ENCODE results near the gene ZNF646.
"Not testable (repeated sequence)": the region's sequence is repeated elsewhere in the genome, so short reads cannot be mapped to it uniquely, and the experiment has no call there.

The ZNF646 gene

GRCh38 chr16:31087971-31088370, 13.7 kb downstream of the ZNF646 start:
- Histone ChIP-seq H3K4me1 (ENCODE audit: insufficient read depth, low read length) (no peaks in the 10 kb centered on the region), H3K27me3 (ENCODE audit: insufficient read depth, low read length) (no peaks in the 10 kb centered on the region), H3K9me3 (ENCODE audit: insufficient read depth, low read depth, low read length) (no peaks in the 10 kb centered on the region), H3K27ac (ENCODE audit: low read length) (no peak overlapping the region), H3K9ac (ENCODE audit: low read depth, low read length) (no peak overlapping the region), H3K4me3 (ENCODE audit: low read length) (no peak overlapping the region), H3K36me3 (ENCODE audit: insufficient read depth, low read depth, low read length) (peaks cover 30% of the 10 kb centered on the region)

GRCh38 chr16:31088459-31089183, 14.4 kb downstream of the ZNF646 start, which contains the start of gene PRSS53:
PRSS53 (minus strand) TSS chr16:31088943; CDS start chr16:31088809, 134 bp downstream.
- no peaks in the 10 kb centered on the region for H3K9me3 ChIP-seq (ENCODE audit: insufficient read depth, low read depth, low read length)
- H3K27me3 ChIP-seq (ENCODE audit: insufficient read depth, low read length), result no peaks in the 10 kb centered on the region
- no peak within 1 kb of the TSS for H3K4me3 ChIP-seq (ENCODE audit: low read length)
- H3K36me3 ChIP-seq (ENCODE audit: insufficient read depth, low read depth, low read length), result peaks cover 24% of the 10 kb centered on the region
- H3K4me1 ChIP-seq (ENCODE audit: insufficient read depth, low read length), result 0 out of 2 replicates have a peak, but pooled peaks cover 3% of the 10 kb centered on the region
- no peak within 1 kb of the TSS for H3K9ac ChIP-seq (ENCODE audit: low read depth, low read length)
- no peak within 1 kb of the TSS for H3K27ac ChIP-seq (ENCODE audit: low read length)

GRCh38 chr16:31089199-31089598, 15.0 kb downstream of the ZNF646 start:
- H3K27me3 ChIP-seq (ENCODE audit: insufficient read depth, low read length), result no peaks in the 10 kb centered on the region
- no peak overlapping the region for H3K9ac ChIP-seq (ENCODE audit: low read depth, low read length)
- H3K4me1 ChIP-seq (ENCODE audit: insufficient read depth, low read length), result 0 out of 2 replicates have a peak, but pooled peaks cover 3% of the 10 kb centered on the region
- H3K4me3 ChIP-seq (ENCODE audit: low read length), result no peak overlapping the region
- no peaks in the 10 kb centered on the region for H3K9me3 ChIP-seq (ENCODE audit: insufficient read depth, low read depth, low read length)
- H3K27ac ChIP-seq (ENCODE audit: low read length), result no peak overlapping the region
- H3K36me3 ChIP-seq (ENCODE audit: insufficient read depth, low read depth, low read length), result peaks cover 24% of the 10 kb centered on the region

- Histone ChIP-seq H3K9ac (ENCODE audit: low read depth, low read length) (no peak overlapping the region), H3K4me1 (ENCODE audit: insufficient read depth, low read length) (0 out of 2 replicates have a peak, but pooled peaks cover 3% of the 10 kb centered on the region), H3K36me3 (ENCODE audit: insufficient read depth, low read depth, low read length) (peaks cover 24% of the 10 kb centered on the region), H3K27me3 (ENCODE audit: insufficient read depth, low read length) (no peaks in the 10 kb centered on the region), H3K9me3 (ENCODE audit: insufficient read depth, low read depth, low read length) (no peaks in the 10 kb centered on the region), H3K4me3 (ENCODE audit: low read length) (no peak overlapping the region), H3K27ac (ENCODE audit: low read length) (no peak overlapping the region)
Observed at GRCh38 chr16:31090540-31090939, 16.3 kb downstream of the ZNF646 start.

- Histone ChIP-seq H3K27ac (ENCODE audit: low read length) (no peak overlapping the region), H3K9me3 (ENCODE audit: insufficient read depth, low read depth, low read length) (no peaks in the 10 kb centered on the region), H3K4me1 (ENCODE audit: insufficient read depth, low read length) (0 out of 2 replicates have a peak, but pooled peaks cover 3% of the 10 kb centered on the region), H3K27me3 (ENCODE audit: insufficient read depth, low read length) (no peaks in the 10 kb centered on the region), H3K36me3 (ENCODE audit: insufficient read depth, low read depth, low read length) (peaks cover 24% of the 10 kb centered on the region), H3K9ac (ENCODE audit: low read depth, low read length) (no peak overlapping the region), H3K4me3 (ENCODE audit: low read length) (no peak overlapping the region)
Observed at GRCh38 chr16:31092330-31092729, 18.1 kb downstream of the ZNF646 start.

- H3K9ac ChIP-seq (ENCODE audit: low read depth, low read length), result peak overlapping the region; percentile 42; the same call in 1 of the 2 replicates
- H3K27ac ChIP-seq (ENCODE audit: low read length), result no peak overlapping the region
- peak overlapping the region; percentile 98 for H3K4me3 ChIP-seq (ENCODE audit: low read length)
- peaks cover 24% of the 10 kb centered on the region for H3K36me3 ChIP-seq (ENCODE audit: insufficient read depth, low read depth, low read length)
- H3K27me3 ChIP-seq (ENCODE audit: insufficient read depth, low read length), result no peaks in the 10 kb centered on the region
- H3K4me1 ChIP-seq (ENCODE audit: insufficient read depth, low read length), result 0 out of 2 replicates have a peak, but pooled peaks cover 3% of the 10 kb centered on the region
- H3K9me3 ChIP-seq (ENCODE audit: insufficient read depth, low read depth, low read length), result no peaks in the 10 kb centered on the region
Observed at GRCh38 chr16:31093132-31093703, 19.0 kb downstream of the ZNF646 start.

- Histone ChIP-seq H3K9me3 (ENCODE audit: insufficient read depth, low read depth, low read length) (no peaks in the 10 kb centered on the region), H3K4me3 (ENCODE audit: low read length) (peak overlapping the region; percentile 98), H3K36me3 (ENCODE audit: insufficient read depth, low read depth, low read length) (peaks cover 20% of the 10 kb centered on the region), H3K4me1 (ENCODE audit: insufficient read depth, low read length) (0 out of 2 replicates have a peak, but pooled peaks cover 3% of the 10 kb centered on the region), H3K27me3 (ENCODE audit: insufficient read depth, low read length) (no peaks in the 10 kb centered on the region), H3K9ac (ENCODE audit: low read depth, low read length) (peak overlapping the region; percentile 87), H3K27ac (ENCODE audit: low read length) (peak overlapping the region; percentile 39)
Observed at GRCh38 chr16:31094088-31094423, 19.8 kb downstream of the ZNF646 start.

GRCh38 chr16:31094424-31095120, 20.4 kb downstream of the ZNF646 start, which contains the start of gene VKORC1:
VKORC1 (minus strand) TSS chr16:31094797; CDS start chr16:31094729, 68 bp downstream.
- peak within 1 kb of the TSS; percentile 39 for H3K27ac ChIP-seq (ENCODE audit: low read length)
- H3K36me3 ChIP-seq (ENCODE audit: insufficient read depth, low read depth, low read length), result peaks cover 17% of the 10 kb centered on the region
- H3K9me3 ChIP-seq (ENCODE audit: insufficient read depth, low read depth, low read length), result no peaks in the 10 kb centered on the region
- no peaks in the 10 kb centered on the region for H3K27me3 ChIP-seq (ENCODE audit: insufficient read depth, low read length)
- H3K4me3 ChIP-seq (ENCODE audit: low read length), result peak within 1 kb of the TSS; percentile 98
- H3K4me1 ChIP-seq (ENCODE audit: insufficient read depth, low read length), result 0 out of 2 replicates have a peak, but pooled peaks cover 3% of the 10 kb centered on the region
- H3K9ac ChIP-seq (ENCODE audit: low read depth, low read length), result peak within 1 kb of the TSS; percentile 87

GRCh38 chr16:31099860-31100638, 25.8 kb downstream of the ZNF646 start:
- Histone ChIP-seq H3K36me3 (ENCODE audit: insufficient read depth, low read depth, low read length) (no peaks in the 10 kb centered on the region), H3K27me3 (ENCODE audit: insufficient read depth, low read length) (no peaks in the 10 kb centered on the region), H3K4me1 (ENCODE audit: insufficient read depth, low read length) (no peaks in the 10 kb centered on the region), H3K9ac (ENCODE audit: low read depth, low read length) (no peak overlapping the region), H3K27ac (ENCODE audit: low read length) (no peak overlapping the region), H3K4me3 (ENCODE audit: low read length) (no peak overlapping the region), H3K9me3 (ENCODE audit: insufficient read depth, low read depth, low read length) (no peaks in the 10 kb centered on the region)

- H3K9ac ChIP-seq (ENCODE audit: low read depth, low read length); H3K9me3 ChIP-seq (ENCODE audit: insufficient read depth, low read depth, low read length); H3K4me3 ChIP-seq (ENCODE audit: low read length); H3K27ac ChIP-seq (ENCODE audit: low read length); H3K27me3 ChIP-seq (ENCODE audit: insufficient read depth, low read length); H3K4me1 ChIP-seq (ENCODE audit: insufficient read depth, low read length); H3K36me3 ChIP-seq (ENCODE audit: insufficient read depth, low read depth, low read length): not testable (repeated sequence)
Observed at GRCh38 chr16:31100876-31101641, 26.8 kb downstream of the ZNF646 start.
